HepG2 (cell line): ENCODE data around the gene ACTL7B. TPM values are rescaled to one million over a fixed set of nuclear protein-coding genes. Genes with fewer than 3 reads are reported as not detected.

ENCODE experiments used
- CREM ChIP-seq, 2 experiments: sonication (generic) in 1 of 2; formaldehyde crosslinking in 1 of 2; IDR thresholded peaks; 2 replicates each; pipeline versions ENCODE4 v1.4.0 to v1.6.1; 2016 to 2020; ENCODE audit warnings: antibody characterized with exemption in 1 of 2, mild to moderate bottlenecking in 1 of 2, missing genetic modification reagents in 1 of 2
- FLYWCH1 ChIP-seq: sonication (generic); formaldehyde crosslinking; IDR thresholded peaks from 2 replicates; pipeline ENCODE4 v1.8.1; 2023; ENCODE audit warnings: mild to moderate bottlenecking, missing genetic modification reagents
- FOXK1 ChIP-seq: sonication (generic); formaldehyde crosslinking; IDR thresholded peaks from 2 replicates; pipeline ENCODE4 v1.4.0; 2020; ENCODE audit warnings: low read depth, missing genetic modification reagents, borderline replicate concordance
- GTF3A ChIP-seq: sonication (generic); formaldehyde crosslinking; conservative IDR thresholded peaks from 2 replicates; pipeline ENCODE4 v1.4.0; 2020; ENCODE audit warnings: mild to moderate bottlenecking, missing genetic modification reagents
- IRF2 ChIP-seq: IDR thresholded peaks from 2 replicates; pipeline ENCODE4 v1.6.1; 2018; ENCODE audit warnings: missing genetic modification reagents, missing compliant biosample characterization
- MED1 ChIP-seq: sonication (generic); formaldehyde crosslinking; IDR thresholded peaks from 2 replicates; pipeline ENCODE4 v1.4.0; 2020; ENCODE audit warnings: missing genetic modification reagents
- NFKB2 ChIP-seq: sonication (generic); formaldehyde crosslinking; IDR thresholded peaks from 2 replicates; pipeline ENCODE4 v1.4.0; 2020; ENCODE audit warnings: missing genetic modification reagents, borderline replicate concordance
- NR2F2 ChIP-seq: IDR thresholded peaks from 2 replicates; pipeline ENCODE4 v1.6.1; 2012; ENCODE audit warnings: low read depth, inconsistent platforms, borderline replicate concordance
- PAWR ChIP-seq: sonication (generic); formaldehyde crosslinking; IDR thresholded peaks from 2 replicates; pipeline ENCODE4 v1.4.0; 2020; ENCODE audit warnings: missing genetic modification reagents, mild to moderate bottlenecking, borderline replicate concordance
- RAD51 ChIP-seq: fragments of 450-650 bp; IDR thresholded peaks from 2 replicates; pipeline ENCODE4 v1.6.1; 2016; ENCODE audit warnings: borderline replicate concordance
- TEAD2 ChIP-seq: sonication (generic); formaldehyde crosslinking; IDR thresholded peaks from 2 replicates; pipeline ENCODE4 v1.9.0; 2021; ENCODE audit warnings: missing genetic modification reagents
- ZNF230 ChIP-seq: sonication (generic); formaldehyde crosslinking; IDR thresholded peaks from 2 replicates; pipeline ENCODE4 v1.4.0; 2020; ENCODE audit warnings: mild to moderate bottlenecking, missing genetic modification reagents
- ZNF276 ChIP-seq: sonication (generic); formaldehyde crosslinking; IDR thresholded peaks from 2 replicates; pipeline ENCODE4 v1.4.0; 2020; ENCODE audit warnings: mild to moderate bottlenecking, low read depth, missing genetic modification reagents
- ZNF574 ChIP-seq: sonication (generic); formaldehyde crosslinking; IDR thresholded peaks from 2 replicates; pipeline ENCODE4 v1.4.0; 2020; ENCODE audit warnings: missing genetic modification reagents
- ZNF724P ChIP-seq: sonication (generic); formaldehyde crosslinking; IDR thresholded peaks from 2 replicates; pipeline ENCODE4 v1.8.0; 2022; ENCODE audit warnings: missing genetic modification reagents, borderline replicate concordance
- polyA plus RNA-seq, 8 experiments: library from polyadenylated mRNA; depleted of rRNA in 3 of 8; stranded (reverse) in 7 of 8; unstranded in 1 of 8; fragments of >200 nt; fragmentation: Illumina TruSeq in 4 of 8; extraction: Trizol in 4 of 8; gene quantifications; 2 replicates each; pipeline versions ENCODE4 v1.2.1 to v1.2.3, GENCODE V29; 2011 to 2016; ENCODE audit warnings: low read depth in 4 of 8, missing spikeins in 1 of 8, mixed read lengths in 1 of 8; ENCODE audit not compliant: insufficient read depth in 1 of 8
- total RNA-seq, 5 experiments: library from RNA; depleted of rRNA; stranded (reverse); fragments of >200 nt; fragmentation: Illumina TruSeq; extraction: Trizol; gene quantifications; 2 replicates each; pipeline ENCODE4 v1.2.3, GENCODE V29; 2016; ENCODE audit warnings: low read depth in 1 of 5
- TF ChIP-seq, protein P1 (sequence below): IDR thresholded peaks from 2 replicates; pipeline ENCODE4 v1.6.1; 2016; ENCODE audit warnings: mild to moderate bottlenecking, missing biosample characterization, missing genetic modification reagents
- TF ChIP-seq, protein P2 (sequence below), 2 experiments: sonication (generic) in 1 of 2; formaldehyde crosslinking in 1 of 2; IDR thresholded peaks; 2 replicates each; pipeline versions ENCODE4 v1.4.0 to v1.6.1; 2016 to 2020; ENCODE audit warnings: borderline replicate concordance in 1 of 2, low read depth in 1 of 2, mild to moderate bottlenecking in 1 of 2, missing genetic modification reagents in 1 of 2
- TF ChIP-seq, protein P3 (sequence below): IDR thresholded peaks from 2 replicates; pipeline ENCODE4 v1.6.1; 2016; ENCODE audit warnings: missing compliant biosample characterization, missing genetic modification reagents, borderline replicate concordance

ACTL7B gene
- total and polyA plus RNA-seq, 2 of the 13 experiments (the other 11 are each of a cell fraction or from before 2014, with no cell fraction given): 0.07 to 0.11 TPM

GRCh38 chr9:108884701-108885100 lies 28.9 kb upstream of the ACTL7B start (continued):
- TF ChIP-seq MED1 (CRISPR knock-in tag): peak; percentile 51
- no peak for TF ChIP-seq PAWR (CRISPR knock-in tag)
- no peak for TF ChIP-seq GTF3A
- no peak for TF ChIP-seq RAD51
- peak; percentile 40 for TF ChIP-seq ZNF574
- peak; percentile 38; the same call in 1 of the 2 replicates for TF ChIP-seq FOXK1 (CRISPR knock-in tag)
- TF ChIP-seq ZNF276 (CRISPR knock-in tag): no peak
- TF ChIP-seq, protein P1, sequence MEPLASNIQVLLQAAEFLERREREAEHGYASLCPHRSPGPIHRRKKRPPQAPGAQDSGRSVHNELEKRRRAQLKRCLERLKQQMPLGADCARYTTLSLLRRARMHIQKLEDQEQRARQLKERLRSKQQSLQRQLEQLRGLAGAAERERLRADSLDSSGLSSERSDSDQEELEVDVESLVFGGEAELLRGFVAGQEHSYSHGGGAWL: no peak
- no peak for TF ChIP-seq NFKB2
- TF ChIP-seq ZNF724P (CRISPR knock-in tag): no peak
- no peak for TF ChIP-seq FLYWCH1 (CRISPR knock-in tag)
- no peak for TF ChIP-seq NR2F2
- TF ChIP-seq TEAD2 (CRISPR knock-in tag): no peak
- TF ChIP-seq, protein P2, sequence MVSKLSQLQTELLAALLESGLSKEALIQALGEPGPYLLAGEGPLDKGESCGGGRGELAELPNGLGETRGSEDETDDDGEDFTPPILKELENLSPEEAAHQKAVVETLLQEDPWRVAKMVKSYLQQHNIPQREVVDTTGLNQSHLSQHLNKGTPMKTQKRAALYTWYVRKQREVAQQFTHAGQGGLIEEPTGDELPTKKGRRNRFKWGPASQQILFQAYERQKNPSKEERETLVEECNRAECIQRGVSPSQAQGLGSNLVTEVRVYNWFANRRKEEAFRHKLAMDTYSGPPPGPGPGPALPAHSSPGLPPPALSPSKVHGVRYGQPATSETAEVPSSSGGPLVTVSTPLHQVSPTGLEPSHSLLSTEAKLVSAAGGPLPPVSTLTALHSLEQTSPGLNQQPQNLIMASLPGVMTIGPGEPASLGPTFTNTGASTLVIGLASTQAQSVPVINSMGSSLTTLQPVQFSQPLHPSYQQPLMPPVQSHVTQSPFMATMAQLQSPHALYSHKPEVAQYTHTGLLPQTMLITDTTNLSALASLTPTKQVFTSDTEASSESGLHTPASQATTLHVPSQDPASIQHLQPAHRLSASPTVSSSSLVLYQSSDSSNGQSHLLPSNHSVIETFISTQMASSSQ (IDR thresholded peaks at IDR 0.05; ENCODE audit: low read depth): peak; percentile 69; the same call in 1 of the 2 replicates
- TF ChIP-seq, protein P2 (CRISPR knock-in tag; IDR thresholded peaks at IDR 0.05; ENCODE audit: borderline replicate concordance): peak; percentile 77; the same call in 1 of the 2 replicates
- no peak for TF ChIP-seq IRF2
- TF ChIP-seq ZNF230 (CRISPR knock-in tag): no peak
- TF ChIP-seq, protein P3, sequence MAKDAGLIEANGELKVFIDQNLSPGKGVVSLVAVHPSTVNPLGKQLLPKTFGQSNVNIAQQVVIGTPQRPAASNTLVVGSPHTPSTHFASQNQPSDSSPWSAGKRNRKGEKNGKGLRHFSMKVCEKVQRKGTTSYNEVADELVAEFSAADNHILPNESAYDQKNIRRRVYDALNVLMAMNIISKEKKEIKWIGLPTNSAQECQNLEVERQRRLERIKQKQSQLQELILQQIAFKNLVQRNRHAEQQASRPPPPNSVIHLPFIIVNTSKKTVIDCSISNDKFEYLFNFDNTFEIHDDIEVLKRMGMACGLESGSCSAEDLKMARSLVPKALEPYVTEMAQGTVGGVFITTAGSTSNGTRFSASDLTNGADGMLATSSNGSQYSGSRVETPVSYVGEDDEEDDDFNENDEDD (CRISPR knock-in tag): peak; percentile 53; the same call in 1 of the 2 replicates
- no peak for TF ChIP-seq CREM (IDR thresholded peaks at IDR 0.05)
- TF ChIP-seq CREM (CRISPR knock-in tag; IDR thresholded peaks at IDR 0.05): no peak
